Spleen (tissue), 7 donors: ENCODE data around the gene LUC7L3.
A peak's percentile ranks its signal among the peaks of the same experiment; 100 is the strongest.

Experiments used
- POLR2A ChIP-seq, 3 donors: fragments of 450-650 bp; IDR thresholded peaks; one replicate each; pipeline ENCODE4 v1.5.1; 2017; ENCODE audit warnings: antibody characterized with exemption in 3 of 3, mild to moderate bottlenecking in 1 of 3
- POLR2AphosphoS5 ChIP-seq, 3 donors: sonication (generic); formaldehyde crosslinking; IDR thresholded peaks; one replicate each; pipeline ENCODE4 v1.5.1; 2017; ENCODE audit warnings: antibody characterized with exemption in 3 of 3
- TF ChIP-seq, protein P1 (sequence below), 11 experiments: fragments of 200-600 bp in 7 of 11; fragments of 450-650 bp in 4 of 11; sonication (generic) in 4 of 11; IDR thresholded peaks in 8 of 11; conservative IDR thresholded peaks in 3 of 11; 1 replicate in 7 of 11; 2 replicates in 4 of 11; pipeline versions ENCODE4 v1.4.0 to v1.8.0; 2016 to 2021; ENCODE audit warnings: antibody characterized with exemption in 11 of 11, inconsistent platforms in 4 of 11, mild to moderate bottlenecking in 1 of 11
- donor health status: DM: no; HTN: no; CAD: no; lungs with moderate emphysema.
- donor health status: DM: no; HTN: no; CAD: no.
- donor health status: DM: no; HTN: no; CAD: no.

DNA sequence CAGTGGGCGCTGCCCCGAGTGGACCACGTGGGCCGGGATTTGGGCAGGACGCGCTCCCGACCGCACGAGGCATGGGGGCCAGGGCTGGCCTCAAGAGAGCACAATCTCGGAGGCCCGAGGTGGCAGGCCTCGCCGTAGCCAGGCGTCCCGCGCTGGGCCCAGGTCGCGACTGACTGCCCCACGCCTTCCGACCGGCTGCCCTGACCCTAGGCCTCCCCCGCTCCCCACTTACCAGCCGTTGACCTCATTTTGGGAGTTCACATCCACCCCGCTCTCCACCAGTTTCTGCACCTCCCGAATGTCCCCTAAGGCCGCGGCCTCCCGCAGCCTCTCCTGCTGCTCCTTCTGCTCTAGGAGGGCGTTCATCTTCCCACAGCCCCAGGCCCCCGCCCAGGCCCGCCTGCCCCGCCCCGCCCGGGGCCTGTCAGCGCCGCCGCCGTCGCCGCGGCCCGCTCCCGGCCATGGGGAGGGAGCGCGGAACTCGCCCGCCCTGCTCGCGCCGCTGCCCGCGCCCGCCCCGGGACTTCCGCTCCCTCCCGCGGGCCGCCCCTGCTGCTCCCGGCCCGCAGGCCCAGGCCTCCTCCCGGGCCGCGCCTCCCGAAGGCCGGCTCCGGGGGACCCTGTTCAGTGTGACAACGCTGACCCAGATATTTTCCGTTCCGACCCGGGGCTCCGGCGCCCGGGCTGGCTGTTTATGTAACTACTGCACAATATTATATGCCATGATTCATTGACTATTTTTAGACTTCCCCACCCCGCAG lies 11.9 kb upstream of the LUC7L3 start, which contains the start of gene ANKRD40:
- TF ChIP-seq, protein P1, sequence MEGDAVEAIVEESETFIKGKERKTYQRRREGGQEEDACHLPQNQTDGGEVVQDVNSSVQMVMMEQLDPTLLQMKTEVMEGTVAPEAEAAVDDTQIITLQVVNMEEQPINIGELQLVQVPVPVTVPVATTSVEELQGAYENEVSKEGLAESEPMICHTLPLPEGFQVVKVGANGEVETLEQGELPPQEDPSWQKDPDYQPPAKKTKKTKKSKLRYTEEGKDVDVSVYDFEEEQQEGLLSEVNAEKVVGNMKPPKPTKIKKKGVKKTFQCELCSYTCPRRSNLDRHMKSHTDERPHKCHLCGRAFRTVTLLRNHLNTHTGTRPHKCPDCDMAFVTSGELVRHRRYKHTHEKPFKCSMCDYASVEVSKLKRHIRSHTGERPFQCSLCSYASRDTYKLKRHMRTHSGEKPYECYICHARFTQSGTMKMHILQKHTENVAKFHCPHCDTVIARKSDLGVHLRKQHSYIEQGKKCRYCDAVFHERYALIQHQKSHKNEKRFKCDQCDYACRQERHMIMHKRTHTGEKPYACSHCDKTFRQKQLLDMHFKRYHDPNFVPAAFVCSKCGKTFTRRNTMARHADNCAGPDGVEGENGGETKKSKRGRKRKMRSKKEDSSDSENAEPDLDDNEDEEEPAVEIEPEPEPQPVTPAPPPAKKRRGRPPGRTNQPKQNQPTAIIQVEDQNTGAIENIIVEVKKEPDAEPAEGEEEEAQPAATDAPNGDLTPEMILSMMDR (IDR thresholded peaks at IDR 0.05 in 8 of 11, conservative IDR thresholded peaks at IDR 0.05 in 3 of 11): peak in 3 of 11 experiments; percentile 7 to 31 (median 15)
- TF ChIP-seq POLR2A (IDR thresholded peaks at IDR 0.05) (peak in 1 of 3 donors; percentile 51), POLR2AphosphoS5 (IDR thresholded peaks at IDR 0.05) (peak; percentile 81 to 86 (median 82))
